Neural cell (in vitro differentiated cells): ENCODE results near the gene FETUB. TPM values are rescaled to one million over a fixed set of nuclear protein-coding genes. Genes with fewer than 3 reads are reported as not detected.

Experiments used
- H2AFZ ChIP-seq: fragments of 200-600, 300-800 bp; sonication (generic), shearing (Covaris generic); 2 replicates; pipeline ENCODE4 v1.6.0; 2014; ENCODE audit warnings: low read depth, mild to moderate bottlenecking, antibody characterized with exemption, low read length, moderate library complexity
- H3F3A ChIP-seq: fragments of 200-600 bp; shearing (Covaris generic); 2 replicates; pipeline ENCODE4 v1.6.1; 2016; ENCODE audit warnings: mild to moderate bottlenecking, moderate library complexity, mixed read lengths, antibody characterized with exemption, low read length; ENCODE audit not compliant: insufficient read depth, poor library complexity, severe bottlenecking
- H3K27ac ChIP-seq: fragments of 200-600, 300-800 bp; sonication (generic), shearing (Covaris generic); 2 replicates; pipeline ENCODE4 v1.5.1; 2014; ENCODE audit warnings: mild to moderate bottlenecking, low read length, moderate library complexity
- H3K27me3 ChIP-seq: fragments of 300-800, 200-600 bp; sonication (generic), shearing (Covaris generic); 2 replicates; pipeline ENCODE4 v1.6.0; 2014; ENCODE audit warnings: mild to moderate bottlenecking, low read depth, low read length, moderate library complexity; ENCODE audit not compliant: insufficient read depth
- H3K36me3 ChIP-seq: fragments of 300-800, 200-600 bp; sonication (generic), shearing (Covaris generic); 2 replicates; pipeline ENCODE4 v1.5.1; 2014; ENCODE audit warnings: mild to moderate bottlenecking, antibody characterized with exemption, low read length, moderate library complexity; ENCODE audit not compliant: insufficient read depth
- H3K4me2 ChIP-seq: fragments of 300-800, 200-600 bp; sonication (generic), shearing (Covaris generic); 2 replicates; pipeline ENCODE4 v1.6.0; 2014; ENCODE audit warnings: mild to moderate bottlenecking, low read length
- H3K4me3 ChIP-seq: fragments of 300-800, 200-600 bp; sonication (generic), shearing (Covaris generic); 2 replicates; pipeline ENCODE4 v1.5.1; 2014; ENCODE audit warnings: mild to moderate bottlenecking, low read length, moderate library complexity
- H3K79me2 ChIP-seq: fragments of 200-600 bp; shearing (Covaris generic); replicated peaks from 2 replicates; pipeline ENCODE4 v1.6.0; 2014; ENCODE audit warnings: mild to moderate bottlenecking, low read length, moderate library complexity; ENCODE audit not compliant: insufficient read depth
- H3K9ac ChIP-seq: fragments of 300-800, 200-600 bp; sonication (generic), shearing (Covaris generic); 2 replicates; pipeline ENCODE4 v1.6.1; 2016; ENCODE audit warnings: mild to moderate bottlenecking, low read length, mixed read lengths
- H3K9me2 ChIP-seq: fragments of 200-600 bp; shearing (Covaris generic); 2 replicates; pipeline ENCODE4 v1.6.1; 2016; ENCODE audit warnings: mild to moderate bottlenecking, low read length, mixed read lengths; ENCODE audit not compliant: insufficient read depth
- H3K9me3 ChIP-seq: fragments of 200-600, 300-800 bp; sonication (generic), shearing (Covaris generic); 2 replicates; pipeline ENCODE4 v1.6.1; 2016; ENCODE audit warnings: mild to moderate bottlenecking, mixed run types, low read length, moderate library complexity, mixed read lengths
- H4K20me1 ChIP-seq: fragments of 200-600 bp; shearing (Covaris generic); 2 replicates; pipeline ENCODE4 v1.6.1; 2016; ENCODE audit warnings: mild to moderate bottlenecking, mixed run types; ENCODE audit not compliant: insufficient read depth
- CTCF ChIP-seq: fragments of 450-650 bp; IDR thresholded peaks from 2 replicates; pipeline ENCODE4 v1.5.1; 2014; ENCODE audit warnings: antibody characterized with exemption, mild to moderate bottlenecking, moderate library complexity; ENCODE audit not compliant: poor library complexity, severe bottlenecking
- EP300 ChIP-seq: fragments of 450-650 bp; conservative IDR thresholded peaks from 2 replicates; pipeline ENCODE4 v1.6.1; 2014; ENCODE audit warnings: antibody characterized with exemption, mild to moderate bottlenecking, moderate library complexity; ENCODE audit not compliant: poor library complexity, severe bottlenecking
- EZH2 ChIP-seq: fragments of 200-600, 300-800 bp; shearing (Covaris generic), sonication (generic); IDR thresholded peaks from 2 replicates; pipeline ENCODE4 v1.6.1; 2014; ENCODE audit warnings: antibody characterized with exemption, low read length, borderline replicate concordance, mild to moderate bottlenecking; ENCODE audit not compliant: insufficient read depth, poor library complexity, severe bottlenecking
- MXI1 ChIP-seq: fragments of 450-650 bp; conservative IDR thresholded peaks from 2 replicates; pipeline ENCODE4 v1.6.1; 2014; ENCODE audit warnings: antibody characterized with exemption, mild to moderate bottlenecking; ENCODE audit not compliant: poor library complexity, severe bottlenecking
- POLR2AphosphoS5 ChIP-seq: IDR thresholded peaks from 2 replicates; pipeline ENCODE4 v1.6.1; 2012
- RAD21 ChIP-seq: fragments of 450-650 bp; conservative IDR thresholded peaks from 2 replicates; pipeline ENCODE4 v1.6.1; 2014; ENCODE audit warnings: antibody characterized with exemption, mild to moderate bottlenecking, moderate library complexity
- REST ChIP-seq: IDR thresholded peaks from 2 replicates; pipeline ENCODE4 v1.6.1; 2012; ENCODE audit warnings: borderline replicate concordance
- SMC3 ChIP-seq: fragments of 450-650 bp; conservative IDR thresholded peaks from 2 replicates; pipeline ENCODE4 v1.6.1; 2014; ENCODE audit warnings: antibody characterized with exemption, mild to moderate bottlenecking, moderate library complexity; ENCODE audit not compliant: poor library complexity
- TAF1 ChIP-seq: IDR thresholded peaks from 2 replicates; pipeline ENCODE4 v1.6.1; 2012; ENCODE audit warnings: low read depth
- polyA plus RNA-seq: library from polyadenylated mRNA; depleted of rRNA; stranded (reverse); fragments of >200 nt; gene quantifications from 2 replicates; pipeline ENCODE4 v1.2.3, GENCODE V29; 2014

Gene FETUB
- polyA plus RNA-seq, 1 donor from 2014 or later: not detected

- Histone ChIP-seq H2AFZ (no peak overlapping the region), H3K79me2 (no peaks in the 10 kb centered on the region), H3F3A (peaks cover 4% of the 10 kb centered on the region), H3K9me2 (no peaks in the 10 kb centered on the region), H3K4me3 (no peak overlapping the region), H3K4me2 (no peak overlapping the region), H3K9me3 (no peaks in the 10 kb centered on the region), H3K36me3 (no peaks in the 10 kb centered on the region), H3K27ac (no peak overlapping the region), H4K20me1 (no peaks in the 10 kb centered on the region), H3K9ac (no peak overlapping the region), H3K27me3 (no peaks in the 10 kb centered on the region)
- no peak for TF ChIP-seq SMC3
- no peak for TF ChIP-seq MXI1
- TF ChIP-seq EZH2: no peak
- no peak for TF ChIP-seq POLR2AphosphoS5
- TF ChIP-seq CTCF: no peak
- no peak for TF ChIP-seq TAF1
- TF ChIP-seq REST: no peak
- no peak for TF ChIP-seq EP300
- TF ChIP-seq RAD21: no peak
Measured at GRCh38 chr3:186670155-186670554, 30.0 kb downstream of the FETUB start.

- no peaks in the 10 kb centered on the region for H3K36me3 ChIP-seq
- H3K27ac ChIP-seq: no peak overlapping the region
- H3K9me2 ChIP-seq: no peaks in the 10 kb centered on the region
- no peak overlapping the region for H2AFZ ChIP-seq
- no peaks in the 10 kb centered on the region for H4K20me1 ChIP-seq
- H3K27me3 ChIP-seq: no peaks in the 10 kb centered on the region
- TF ChIP-seq SMC3 (no peak), RAD21 (no peak), TAF1 (no peak), POLR2AphosphoS5 (no peak), REST (no peak), EZH2 (no peak), MXI1 (no peak), CTCF (no peak), EP300 (no peak)
- no peaks in the 10 kb centered on the region for H3K79me2 ChIP-seq
- peaks cover 2% of the 10 kb centered on the region for H3F3A ChIP-seq
- H3K4me2 ChIP-seq: no peak overlapping the region
- H3K4me3 ChIP-seq: no peak overlapping the region
- no peak overlapping the region for H3K9ac ChIP-seq
- H3K9me3 ChIP-seq: no peaks in the 10 kb centered on the region
Measured at GRCh38 chr3:186671051-186671450, 30.9 kb downstream of the FETUB start.
